HCT116 (cell line): ENCODE results near the gene GRB7. TPM values are rescaled to one million over a fixed set of nuclear protein-coding genes. Genes with fewer than 3 reads are reported as not detected.

Source experiments
- ATAC-seq: fragments of 200-7000 bp; cut with Tn5 transposase; 2 replicates; pipeline ENCODE4 v1.9.1; 2020; ENCODE audit warnings: mild to moderate bottlenecking, moderate library complexity
- BruUV-seq: library from RNA; stranded (reverse); fragments of 400-500 nt; replicated peaks from 2 replicates; lab custom pipeline; 2021; lab: Mats Ljungman, UMichigan
- CTCF ChIA-PET: fragments of 300-600 bp; sonication (Branson Sonifier 250); formaldehyde crosslinking; loops from one replicate; lab custom pipeline; 2021; ENCODE audit warnings: antibody characterized with exemption; lab: Charles Lee
- POLR2A ChIA-PET: fragments of 300-600, 350-600 bp; sonication (Branson Sonifier 250); formaldehyde crosslinking; loops from one replicate; lab custom pipeline; 2021; ENCODE audit warnings: antibody characterized with exemption; lab: Charles Lee
- RAD21 ChIA-PET, 2 experiments: fragments of 300-600 bp; sonication (Branson Sonifier 250); formaldehyde crosslinking; loops; one replicate each; lab custom pipeline; 2023; ENCODE audit warnings: low total read pairs in 2 of 2; ENCODE audit not compliant: uncharacterized antibody in 2 of 2, unreplicated experiment in 2 of 2, low non-redundant PET in 1 of 2; lab: Charles Lee
- DNase-seq: peaks from one replicate; pipeline ENCODE4 v3.0.0-alpha.2; 2010; ENCODE audit warnings: low read depth, low spot score
- H2AFZ ChIP-seq: fragments of 200-600 bp; shearing (Covaris generic), sonication (generic); 2 replicates; pipeline ENCODE4 v1.6.1; 2017; ENCODE audit warnings: low read depth, mixed run types, mixed read lengths, antibody characterized with exemption, low read length; ENCODE audit not compliant: poor library complexity, severe bottlenecking
- H3K27ac ChIP-seq: 2 replicates; pipeline ENCODE4 v1.5.1; 2012; ENCODE audit warnings: low read depth, low read length
- H3K27me3 ChIP-seq: fragments of 200-600 bp; sonication (generic); 2 replicates; pipeline ENCODE4 v1.6.1; 2016; ENCODE audit warnings: mixed run types, low read length, mixed read lengths; ENCODE audit not compliant: insufficient read depth
- H3K36me3 ChIP-seq, 2 experiments: fragments of 200-500 bp in 1 of 2; fragments of 200-600 bp in 1 of 2; sonication (Bioruptor generic) in 1 of 2; sonication (generic) in 1 of 2; 2 replicates each; pipeline versions ENCODE4 v1.5.1 to v1.6.1; 2014 to 2016; ENCODE audit warnings: low read length in 2 of 2, inconsistent platforms in 1 of 2, mixed read lengths in 1 of 2, mixed run types in 1 of 2; ENCODE audit not compliant: insufficient read depth in 2 of 2, control insufficient read depth in 1 of 2
- H3K4me1 ChIP-seq, 2 experiments: fragments of 200-600 bp in 1 of 2; sonication (generic) in 1 of 2; 2 replicates each; pipeline versions ENCODE4 v1.5.1 to v1.6.1; 2012 to 2017; ENCODE audit warnings: low read length in 2 of 2, inconsistent platforms in 1 of 2, mild to moderate bottlenecking in 1 of 2, mixed read lengths in 1 of 2, mixed run types in 1 of 2, moderate library complexity in 1 of 2; ENCODE audit not compliant: insufficient read depth in 2 of 2, control insufficient read depth in 1 of 2
- H3K4me2 ChIP-seq: fragments of 200-600 bp; sonication (generic); 2 replicates; pipeline ENCODE4 v1.6.1; 2017; ENCODE audit warnings: mixed run types, low read length, mixed read lengths
- H3K4me3 ChIP-seq, 2 experiments: fragments of 200-600 bp in 1 of 2; sonication (generic) in 1 of 2; replicated peaks in 1 of 2; 2 replicates each; pipeline ENCODE4 v1.5.1; 2011 to 2016; ENCODE audit warnings: low read length in 2 of 2, control low read depth in 1 of 2, low read depth in 1 of 2, mild to moderate bottlenecking in 1 of 2, mixed read lengths in 1 of 2, mixed run types in 1 of 2
- H3K79me2 ChIP-seq: fragments of 200-600 bp; sonication (generic); 2 replicates; pipeline ENCODE4 v1.6.1; 2017; ENCODE audit warnings: mild to moderate bottlenecking, mixed run types, low read length, moderate library complexity, mixed read lengths; ENCODE audit not compliant: insufficient read depth
- H3K9ac ChIP-seq: fragments of 200-600 bp; sonication (generic); 2 replicates; pipeline ENCODE4 v1.6.1; 2016; ENCODE audit warnings: low read length, mixed read lengths
- H3K9me2 ChIP-seq: fragments of 200-600 bp; sonication (generic), shearing (Covaris generic); 2 replicates; pipeline ENCODE4 v1.6.1; 2017; ENCODE audit warnings: mixed run types, mild to moderate bottlenecking, moderate library complexity; ENCODE audit not compliant: insufficient read depth
- H3K9me3 ChIP-seq, 2 experiments: fragments of 200-500 bp in 1 of 2; fragments of 200-600 bp in 1 of 2; sonication (Bioruptor generic) in 1 of 2; sonication (generic) in 1 of 2; 2 replicates each; pipeline ENCODE4 v1.6.1; 2014 to 2017; ENCODE audit warnings: low read length in 2 of 2, mixed read lengths in 2 of 2, inconsistent platforms in 1 of 2, low read depth in 1 of 2, mild to moderate bottlenecking in 1 of 2, mixed run types in 1 of 2, moderate library complexity in 1 of 2; ENCODE audit not compliant: control insufficient read depth in 1 of 2, insufficient read depth in 1 of 2
- H4K20me1 ChIP-seq: fragments of 200-600 bp; sonication (generic), shearing (Covaris generic); 2 replicates; pipeline ENCODE4 v1.6.1; 2017; ENCODE audit warnings: mixed run types, mild to moderate bottlenecking, moderate library complexity; ENCODE audit not compliant: insufficient read depth
- ATF3 ChIP-seq: IDR thresholded peaks from 2 replicates; pipeline ENCODE4 v1.6.1; 2012
- CTCF ChIP-seq, 3 experiments: fragments of 200-600 bp in 1 of 3; sonication (generic) in 1 of 3; IDR thresholded peaks in 2 of 3; conservative IDR thresholded peaks in 1 of 3; 2 replicates each; pipeline ENCODE4 v1.5.1; 2012 to 2017; ENCODE audit warnings: low read depth in 2 of 3, low read length in 2 of 3, antibody characterized with exemption in 1 of 3, borderline replicate concordance in 1 of 3, control low read depth in 1 of 3, mild to moderate bottlenecking in 1 of 3, mixed read lengths in 1 of 3, mixed run types in 1 of 3, moderate library complexity in 1 of 3; ENCODE audit not compliant: insufficient read depth in 1 of 3
- EGR1 ChIP-seq: IDR thresholded peaks from 2 replicates; pipeline ENCODE4 v1.6.1; 2012; ENCODE audit warnings: low read depth
- ELF1 ChIP-seq: IDR thresholded peaks from 2 replicates; pipeline ENCODE4 v1.6.1; 2012; ENCODE audit warnings: low read depth, borderline replicate concordance
- EZH2 ChIP-seq: fragments of 200-600 bp; sonication (generic); IDR thresholded peaks from 2 replicates; pipeline ENCODE4 v1.6.1; 2017; ENCODE audit warnings: antibody characterized with exemption, mixed run types
- JUND ChIP-seq: IDR thresholded peaks from 2 replicates; pipeline ENCODE4 v1.6.1; 2012
- POLR2A ChIP-seq: IDR thresholded peaks from 2 replicates; pipeline ENCODE4 v1.7.0; 2011; ENCODE audit warnings: borderline replicate concordance; ENCODE audit not compliant: insufficient read depth, insufficient read length; ENCODE audit errors: extremely low read depth
- POLR2AphosphoS5 ChIP-seq: IDR thresholded peaks from 2 replicates; pipeline ENCODE4 v1.6.1; 2011; ENCODE audit warnings: mild to moderate bottlenecking, low read depth, low read length, moderate library complexity
- REST ChIP-seq: IDR thresholded peaks from 2 replicates; pipeline ENCODE4 v1.6.1; 2012; ENCODE audit warnings: low read depth
- SIN3A ChIP-seq: IDR thresholded peaks from 2 replicates; pipeline ENCODE4 v1.6.1; 2012; ENCODE audit warnings: low read depth
- SRF ChIP-seq: IDR thresholded peaks from 2 replicates; pipeline ENCODE4 v1.6.1; 2012; ENCODE audit warnings: low read depth
- ZFX ChIP-seq: fragments of 450-650 bp; IDR thresholded peaks from 2 replicates; pipeline ENCODE4 v1.6.1; 2017
- intact Hi-C: fragments of 100-400 bp; cut with micrococcal nuclease; formaldehyde crosslinking; loops from 2 replicates; pipeline ENCODE4 v1.10.0; 2022
- total RNA-seq: library from RNA; stranded (reverse); gene quantifications from one replicate; pipeline ENCODE4 v1.2.1, GENCODE V29; 2021; ENCODE audit not compliant: unreplicated experiment

The GRB7 gene
- total RNA-seq, 1 experiment from 2014 or later: 51.9 TPM

GRCh38 chr17:39752241-39752881 is 14.6 kb downstream of the GRB7 start:
- POLR2A ChIA-PET: interaction anchor here (0.7 to 1.0 kb wide), 2 partner anchors 8 to 60 kb away, joined by 3 read pairs; no protein-coding TSS in a partner anchor
- H3K79me2 ChIP-seq: no peaks in the 10 kb centered on the region
- peaks cover 33 to 55% of the 10 kb centered on the region in 2 experiments for H3K4me1 ChIP-seq
- no peaks in the 10 kb centered on the region for H3K36me3 ChIP-seq
- no peak overlapping the region for H3K4me3 ChIP-seq
- BruUV-seq: no TSS peak
- H3K9me2 ChIP-seq: no peaks in the 10 kb centered on the region
- TF ChIP-seq SIN3A (no peak), CTCF (IDR thresholded peaks at IDR 0.05 in 2 of 3, conservative IDR thresholded peaks at IDR 0.05 in 1 of 3; ENCODE audit: borderline replicate concordance in 1 of 3, insufficient read depth in 1 of 3, low read depth in 2 of 3, low read length in 2 of 3) (no peak), ATF3 (no peak), REST (no peak), EZH2 (no peak), ELF1 (no peak), POLR2A (no peak), SRF (no peak), JUND (no peak), POLR2AphosphoS5 (no peak), ZFX (no peak), EGR1 (no peak)
- intact Hi-C loops: loop anchor here (5.0 kb wide), 1 partner anchor 80 kb away; no protein-coding TSS in a partner anchor
- H2AFZ ChIP-seq: no peak overlapping the region
- H3K9me3 ChIP-seq: no peaks in the 10 kb centered on the region
- H3K27me3 ChIP-seq: no peaks in the 10 kb centered on the region
- no peaks in the 10 kb centered on the region for H4K20me1 ChIP-seq
- no peak overlapping the region; the same call in 1 of the 2 replicates for H3K27ac ChIP-seq
- H3K9ac ChIP-seq: no peak overlapping the region
- RAD21 ChIA-PET: interaction anchor here (0.7 to 1.1 kb wide), 3 partner anchors 27 to 129 kb away, joined by 3 to 5 read pairs (median 4); no protein-coding TSS in a partner anchor
- no peak overlapping the region for H3K4me2 ChIP-seq
- DNase-seq (no peak), ATAC-seq (no peak)
- CTCF ChIA-PET: interaction anchor here (1.1 to 2.1 kb wide), 5 partner anchors 13 to 131 kb away, joined by 3 to 14 read pairs (median 6); partner anchors contain the start of genes MIEN1 and PGAP3
